ENCODE measurements around the gene PHF23.

PHF23 gene

GRCh38 chr17:7221278-7222092 is 17.8 kb downstream of the PHF23 start:
- Histone ChIP-seq H3K4me1 (ENCODE audit: control insufficient read depth in 2 of 2, insufficient read depth in 1 of 2, low read depth in 1 of 2, low read length in 2 of 2) (peaks cover 17 to 23% of the 10 kb centered on the region in 2 donors), H3K9me3 (replicated peaks in 1 of 2; ENCODE audit: control insufficient read depth in 2 of 2, insufficient read depth in 1 of 2, low read depth in 1 of 2, low read length in 2 of 2) (no peaks in the 10 kb centered on the region), H3K9ac (ENCODE audit: low read depth, low read length, poor library complexity) (peak overlapping the region; percentile 53), H3K27me3 (ENCODE audit: control insufficient read depth in 3 of 3, insufficient read depth in 3 of 3, low read depth in 1 of 3, low read length in 3 of 3) (no peaks in the 10 kb centered on the region), H4K91ac (ENCODE audit: low read depth, low read length, poor library complexity) (no peak overlapping the region), H3K4me3 (ENCODE audit: low read length in 2 of 2) (no peak overlapping the region), H2BK5ac (ENCODE audit: low read length) (no peak overlapping the region), H3K27ac (replicated peaks; ENCODE audit: low read length) (no peak overlapping the region), H3K4me2 (ENCODE audit: insufficient read depth, low read length, poor library complexity, severe bottlenecking) (no peak overlapping the region), H2BK12ac (ENCODE audit: low read length) (no peak overlapping the region), H4K8ac (ENCODE audit: low read depth, low read length) (no peak overlapping the region), H3K14ac (ENCODE audit: low read length) (no peak overlapping the region), H2BK120ac (ENCODE audit: low read depth, low read length) (no peak overlapping the region), H2BK15ac (ENCODE audit: low read length) (no peak overlapping the region), H3K18ac (ENCODE audit: low read length) (no peak overlapping the region), H2AK5ac (ENCODE audit: low read depth, low read length) (no peak overlapping the region), H3K36me3 (replicated peaks in 1 of 2; ENCODE audit: control insufficient read depth in 2 of 2, insufficient read depth in 2 of 2, low read length in 2 of 2) (peaks cover 43 to 60% of the 10 kb centered on the region in 2 donors), H2AFZ (ENCODE audit: low read length) (no peak overlapping the region), H3K4ac (ENCODE audit: low read length) (no peak overlapping the region), H3K79me1 (ENCODE audit: low read depth, low read length) (no peaks in the 10 kb centered on the region), H3K23ac (ENCODE audit: low read depth, low read length, poor library complexity) (no peak overlapping the region)
- DNase-seq (ENCODE audit: low spot score) = no peak
- no CpG with 5 or more reads among the region's 10 CpGs for WGBS, 2 donors (ENCODE audit: extremely low coverage in 2 of 2, insufficient read length in 2 of 2, insufficient replicate concordance in 1 of 2)

DNA sequence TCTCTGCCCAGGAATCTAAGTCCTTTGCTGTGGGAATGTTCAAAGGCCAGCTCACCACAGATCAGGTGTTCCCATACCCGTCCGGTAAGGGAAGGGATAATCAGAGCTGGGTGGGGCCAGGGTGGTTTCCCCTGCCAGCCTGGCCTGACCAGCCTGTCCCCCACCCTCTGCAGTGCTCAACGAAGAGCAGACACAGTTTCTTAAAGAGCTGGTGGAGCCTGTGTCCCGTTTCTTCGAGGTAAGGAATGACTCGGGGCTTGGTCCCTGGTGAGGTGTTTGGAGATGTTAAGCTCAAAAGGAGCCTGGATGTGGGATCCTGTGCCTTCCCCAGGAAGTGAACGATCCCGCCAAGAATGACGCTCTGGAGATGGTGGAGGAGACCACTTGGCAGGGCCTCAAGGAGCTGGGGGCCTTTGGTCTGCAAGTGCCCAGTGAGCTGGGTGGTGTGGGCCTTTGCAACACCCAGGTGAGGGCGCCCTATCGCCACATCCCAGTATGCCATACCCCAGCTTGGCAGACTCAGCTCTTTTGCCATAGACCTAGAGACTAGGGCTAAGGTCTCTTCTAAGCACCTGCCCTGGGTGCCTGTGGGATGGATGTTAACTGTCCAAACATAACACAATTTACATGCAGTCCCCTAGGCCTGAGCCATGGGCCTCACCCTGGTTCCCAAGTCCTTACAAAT is 18.5 kb downstream of the PHF23 start:
- Histone ChIP-seq H3K4me3 (ENCODE audit: low read length in 2 of 2) (peak overlapping the region; percentile 67 to 93), H3K4me2 (ENCODE audit: insufficient read depth, low read length, poor library complexity, severe bottlenecking) (peak overlapping the region; percentile 99), H3K9ac (ENCODE audit: low read depth, low read length, poor library complexity) (peak overlapping the region; percentile 96), H3K9me3 (replicated peaks in 1 of 2; ENCODE audit: control insufficient read depth in 2 of 2, insufficient read depth in 1 of 2, low read depth in 1 of 2, low read length in 2 of 2) (no peaks in the 10 kb centered on the region), H3K18ac (ENCODE audit: low read length) (no peak overlapping the region), H4K91ac (ENCODE audit: low read depth, low read length, poor library complexity) (no peak overlapping the region), H3K27me3 (ENCODE audit: control insufficient read depth in 3 of 3, insufficient read depth in 3 of 3, low read depth in 1 of 3, low read length in 3 of 3) (no peaks in the 10 kb centered on the region), H2BK120ac (ENCODE audit: low read depth, low read length) (no peak overlapping the region), H2BK12ac (ENCODE audit: low read length) (no peak overlapping the region), H4K8ac (ENCODE audit: low read depth, low read length) (no peak overlapping the region), H3K27ac (replicated peaks; ENCODE audit: low read length) (peak overlapping the region; percentile 23), H3K4me1 (ENCODE audit: control insufficient read depth in 2 of 2, insufficient read depth in 1 of 2, low read depth in 1 of 2, low read length in 2 of 2) (peaks cover 23 to 29% of the 10 kb centered on the region in 2 donors), H2BK5ac (ENCODE audit: low read length) (no peak overlapping the region), H3K36me3 (replicated peaks in 1 of 2; ENCODE audit: control insufficient read depth in 2 of 2, insufficient read depth in 2 of 2, low read length in 2 of 2) (peaks cover 36 to 53% of the 10 kb centered on the region in 2 donors), H2AK5ac (ENCODE audit: low read depth, low read length) (peak overlapping the region; percentile 20), H3K14ac (ENCODE audit: low read length) (peak overlapping the region; percentile 22), H2BK15ac (ENCODE audit: low read length) (no peak overlapping the region), H2AFZ (ENCODE audit: low read length) (no peak overlapping the region), H3K4ac (ENCODE audit: low read length) (no peak overlapping the region), H3K79me1 (ENCODE audit: low read depth, low read length) (peaks cover 2% of the 10 kb centered on the region), H3K23ac (ENCODE audit: low read depth, low read length, poor library complexity) (peak overlapping the region; percentile 98)
- no CpG with 5 or more reads among the region's 11 CpGs for WGBS, 2 donors (ENCODE audit: extremely low coverage in 2 of 2, insufficient read length in 2 of 2, insufficient replicate concordance in 1 of 2)
- DNase-seq (ENCODE audit: low spot score) = no peak

DNA sequence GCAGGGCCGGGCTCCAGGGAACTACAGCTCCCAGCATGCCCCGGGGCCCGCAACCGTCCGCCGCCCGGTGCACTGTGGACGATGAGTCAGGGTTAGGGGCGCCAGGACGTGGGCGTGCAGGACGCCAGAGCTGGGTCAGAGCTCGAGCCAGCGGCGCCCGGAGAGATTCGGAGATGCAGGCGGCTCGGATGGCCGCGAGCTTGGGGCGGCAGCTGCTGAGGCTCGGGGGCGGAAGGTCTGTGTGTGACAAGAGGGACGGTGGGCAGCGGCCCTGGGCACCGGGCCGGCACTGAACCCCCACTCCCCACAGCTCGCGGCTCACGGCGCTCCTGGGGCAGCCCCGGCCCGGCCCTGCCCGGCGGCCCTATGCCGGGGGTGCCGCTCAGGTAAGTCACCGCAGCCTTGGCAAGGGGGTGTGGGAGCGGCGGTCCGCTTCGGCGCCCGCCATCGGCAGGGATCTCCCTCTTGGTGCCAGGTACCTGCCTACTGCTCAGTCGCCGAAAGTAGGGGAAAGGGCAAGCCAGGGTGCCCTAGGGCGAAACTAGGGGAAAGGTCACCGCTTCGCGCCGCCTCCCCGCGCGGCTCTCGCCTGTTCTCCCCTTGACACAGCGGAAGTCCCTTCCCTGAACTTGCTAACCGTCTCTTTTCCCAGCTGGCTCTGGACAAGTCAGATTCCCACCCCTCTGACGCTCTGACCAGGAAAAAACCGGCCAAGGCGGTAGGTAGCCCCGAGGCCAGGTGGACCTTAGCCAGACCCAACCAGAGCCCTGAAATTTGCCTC is 19.3 kb downstream of the PHF23 start, which contains the start of the genes ACADVL and DLG4:
ACADVL (plus strand) TSS at position 127 of the 781 bp plus-strand sequence; CDS start at position 174, 47 bp downstream.
DLG4 (minus strand) TSS at position 25 of the 781 bp plus-strand sequence.
- H3K14ac ChIP-seq (ENCODE audit: low read length) = peak within 1 kb of the TSS; percentile 22
- peak within 1 kb of the TSS; percentile 47 for H2BK5ac ChIP-seq (ENCODE audit: low read length)
- H3K27me3 ChIP-seq (ENCODE audit: control insufficient read depth in 3 of 3, insufficient read depth in 3 of 3, low read depth in 1 of 3, low read length in 3 of 3) = no peaks in the 10 kb centered on the region
- peak within 1 kb of the TSS; percentile 98 for H3K23ac ChIP-seq (ENCODE audit: low read depth, low read length, poor library complexity)
- no peak within 1 kb of the TSS for H2BK12ac ChIP-seq (ENCODE audit: low read length)
- no peak within 1 kb of the TSS for H2BK120ac ChIP-seq (ENCODE audit: low read depth, low read length)
- no peaks in the 10 kb centered on the region for H3K9me3 ChIP-seq (replicated peaks in 1 of 2; ENCODE audit: control insufficient read depth in 2 of 2, insufficient read depth in 1 of 2, low read depth in 1 of 2, low read length in 2 of 2)
- H3K4me1 ChIP-seq (ENCODE audit: control insufficient read depth in 2 of 2, insufficient read depth in 1 of 2, low read depth in 1 of 2, low read length in 2 of 2) = peaks cover 29 to 35% of the 10 kb centered on the region in 2 donors
- peaks cover 2% of the 10 kb centered on the region for H3K79me1 ChIP-seq (ENCODE audit: low read depth, low read length)
- peak within 1 kb of the TSS; percentile 67 to 93 for H3K4me3 ChIP-seq (ENCODE audit: low read length in 2 of 2)
- no CpG with 5 or more reads among the region's 63 CpGs for WGBS, 2 donors (ENCODE audit: extremely low coverage in 2 of 2, insufficient read length in 2 of 2, insufficient replicate concordance in 1 of 2)
- no peak within 1 kb of the TSS for H3K4ac ChIP-seq (ENCODE audit: low read length)
- H3K4me2 ChIP-seq (ENCODE audit: insufficient read depth, low read length, poor library complexity, severe bottlenecking) = peak within 1 kb of the TSS; percentile 99
- peaks cover 30 to 46% of the 10 kb centered on the region in 2 donors for H3K36me3 ChIP-seq (replicated peaks in 1 of 2; ENCODE audit: control insufficient read depth in 2 of 2, insufficient read depth in 2 of 2, low read length in 2 of 2)
- peak within 1 kb of the TSS; percentile 62 for H3K27ac ChIP-seq (replicated peaks; ENCODE audit: low read length)
- DNase-seq (ENCODE audit: low spot score) = peak; percentile 73
- H2BK15ac ChIP-seq (ENCODE audit: low read length) = peak within 1 kb of the TSS; percentile 35
- no peak within 1 kb of the TSS for H4K91ac ChIP-seq (ENCODE audit: low read depth, low read length, poor library complexity)
- H4K8ac ChIP-seq (ENCODE audit: low read depth, low read length) = no peak within 1 kb of the TSS
- H2AFZ ChIP-seq (ENCODE audit: low read length) = peak within 1 kb of the TSS; percentile 83
- H3K9ac ChIP-seq (ENCODE audit: low read depth, low read length, poor library complexity) = peak within 1 kb of the TSS; percentile 96
- H2AK5ac ChIP-seq (ENCODE audit: low read depth, low read length) = peak within 1 kb of the TSS; percentile 22
- peak within 1 kb of the TSS; percentile 92 for H3K18ac ChIP-seq (ENCODE audit: low read length)

Measured in neuronal stem cell (in vitro differentiated cells).